Ovary (tissue), 3 donors: ENCODE data around the gene NCF1.
"Not testable (repeated sequence)": the region's sequence is repeated elsewhere in the genome, so short reads cannot be mapped to it uniquely, and the experiment has no call there.

ENCODE experiments used
- EP300 ChIP-seq: sonication (generic); formaldehyde crosslinking; IDR thresholded peaks from one replicate; pipeline ENCODE4 v1.6.1; 2017; ENCODE audit warnings: antibody characterized with exemption
- POLR2A ChIP-seq: fragments of 450-650 bp; IDR thresholded peaks from one replicate; pipeline ENCODE4 v1.6.1; 2017; ENCODE audit warnings: antibody characterized with exemption, mild to moderate bottlenecking, moderate library complexity
- TF ChIP-seq, protein P1 (sequence below), 3 donors: fragments of 450-650 bp in 2 of 3; fragments of 200-600 bp in 1 of 3; IDR thresholded peaks; one replicate each; pipeline versions ENCODE4 v1.5.1 to v1.8.0; 2016 to 2022; ENCODE audit warnings: antibody characterized with exemption in 3 of 3, mild to moderate bottlenecking in 1 of 3
- donor health status: DM: no; HTN: no; CAD: no.

DNA sequence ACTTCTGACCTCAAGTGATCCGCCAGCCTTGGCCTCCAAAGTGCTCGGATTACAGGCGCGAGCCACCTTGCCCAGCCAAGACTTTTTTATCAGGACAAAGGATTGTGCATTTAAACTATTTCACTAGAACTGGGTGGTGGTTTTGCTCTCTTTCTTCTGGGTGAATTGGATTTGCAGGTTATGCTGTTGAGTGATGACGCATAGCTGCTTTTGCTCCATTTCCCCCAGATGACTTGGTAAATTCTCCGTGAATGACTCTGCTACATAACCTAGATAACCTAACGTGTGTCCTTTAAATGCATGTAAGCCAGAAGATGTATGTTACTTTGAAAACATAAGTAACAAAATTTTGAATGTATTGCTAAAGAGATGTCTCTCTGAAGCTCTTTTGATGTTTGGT lies 15.5 kb upstream of the NCF1 start:
- TF ChIP-seq, protein P1, sequence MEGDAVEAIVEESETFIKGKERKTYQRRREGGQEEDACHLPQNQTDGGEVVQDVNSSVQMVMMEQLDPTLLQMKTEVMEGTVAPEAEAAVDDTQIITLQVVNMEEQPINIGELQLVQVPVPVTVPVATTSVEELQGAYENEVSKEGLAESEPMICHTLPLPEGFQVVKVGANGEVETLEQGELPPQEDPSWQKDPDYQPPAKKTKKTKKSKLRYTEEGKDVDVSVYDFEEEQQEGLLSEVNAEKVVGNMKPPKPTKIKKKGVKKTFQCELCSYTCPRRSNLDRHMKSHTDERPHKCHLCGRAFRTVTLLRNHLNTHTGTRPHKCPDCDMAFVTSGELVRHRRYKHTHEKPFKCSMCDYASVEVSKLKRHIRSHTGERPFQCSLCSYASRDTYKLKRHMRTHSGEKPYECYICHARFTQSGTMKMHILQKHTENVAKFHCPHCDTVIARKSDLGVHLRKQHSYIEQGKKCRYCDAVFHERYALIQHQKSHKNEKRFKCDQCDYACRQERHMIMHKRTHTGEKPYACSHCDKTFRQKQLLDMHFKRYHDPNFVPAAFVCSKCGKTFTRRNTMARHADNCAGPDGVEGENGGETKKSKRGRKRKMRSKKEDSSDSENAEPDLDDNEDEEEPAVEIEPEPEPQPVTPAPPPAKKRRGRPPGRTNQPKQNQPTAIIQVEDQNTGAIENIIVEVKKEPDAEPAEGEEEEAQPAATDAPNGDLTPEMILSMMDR (IDR thresholded peaks at IDR 0.05), result not testable (repeated sequence)
- not testable (repeated sequence) for TF ChIP-seq POLR2A, EP300
